ENCODE results near the gene TBXAS1.

GRCh38 chr7:139918480-139918879, 89.4 kb downstream of the TBXAS1 start:
- TF ChIP-seq CTCF (tag by site-specific recombination; IDR thresholded peaks at IDR 0.05) (no peak), ZBTB49 (tag by site-specific recombination; IDR thresholded peaks at IDR 0.05; ENCODE audit: low read depth) (no peak), ZSCAN30 (tag by site-specific recombination; IDR thresholded peaks at IDR 0.05) (no peak), ZNF140 (tag by site-specific recombination; IDR thresholded peaks at IDR 0.05) (no peak), ATF2 (tag by site-specific recombination; IDR thresholded peaks at IDR 0.05; ENCODE audit: low read depth) (no peak), ZNF202 (tag by site-specific recombination; IDR thresholded peaks at IDR 0.05; ENCODE audit: borderline replicate concordance) (no peak), ZNF837 (tag by site-specific recombination; IDR thresholded peaks at IDR 0.05) (no peak), ZNF639 (tag by site-specific recombination; IDR thresholded peaks at IDR 0.05) (no peak), ZBTB11 (tag by site-specific recombination; conservative IDR thresholded peaks at IDR 0.05; ENCODE audit: low read depth) (no peak)
